ENCODE data around the gene ZNF70. TPM values are rescaled to one million over a fixed set of nuclear protein-coding genes. Genes with fewer than 3 reads are reported as not detected.

ZNF70 gene
- total RNA-seq, 1 donor from 2014 or later: 3.9 TPM

DNA sequence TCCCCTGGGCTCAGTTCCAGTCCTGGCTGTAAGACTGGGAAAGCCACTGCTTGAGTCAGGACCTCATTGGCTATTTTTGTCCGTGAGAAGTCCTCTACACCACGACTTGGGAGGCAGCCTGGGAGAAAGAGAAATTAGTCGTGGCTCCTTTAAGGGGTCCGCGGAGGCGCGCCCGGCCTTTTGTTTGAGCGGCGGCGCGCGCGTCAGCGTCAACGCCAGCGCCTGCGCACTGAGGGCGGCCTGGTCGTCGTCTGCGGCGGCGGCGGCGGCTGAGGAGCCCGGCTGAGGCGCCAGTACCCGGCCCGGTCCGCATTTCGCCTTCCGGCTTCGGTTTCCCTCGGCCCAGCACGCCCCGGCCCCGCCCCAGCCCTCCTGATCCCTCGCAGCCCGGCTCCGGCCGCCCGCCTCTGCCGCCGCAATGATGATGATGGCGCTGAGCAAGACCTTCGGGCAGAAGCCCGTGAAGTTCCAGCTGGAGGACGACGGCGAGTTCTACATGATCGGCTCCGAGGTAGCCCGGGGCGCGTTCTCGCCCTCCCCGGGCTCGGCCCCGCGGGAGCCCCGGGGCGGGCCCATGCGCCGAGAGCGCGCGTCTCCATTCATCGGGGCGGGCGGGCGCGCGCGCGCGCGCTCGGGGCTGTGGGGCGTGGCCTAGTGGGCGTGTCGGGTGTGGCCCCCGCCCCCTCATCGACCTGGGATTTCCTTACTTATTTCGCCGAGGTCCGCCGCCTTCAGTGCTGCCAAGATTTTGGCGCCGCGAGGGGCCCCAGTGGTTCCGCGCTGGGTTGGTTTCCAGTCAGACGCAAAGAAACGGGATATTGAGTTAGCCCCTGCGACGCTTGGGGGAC is 36.1 kb upstream of the ZNF70 start, which contains the start of gene SMARCB1:
Gene SMARCB1, plus strand, starts transcription at position 215 of the 848 bp plus-strand sequence. Its CDS starts 204 bp downstream, at position 419.
- Mint-ChIP-seq H3K4me3 (peak within 1 kb of the TSS; percentile 93), H3K27ac (peak within 1 kb of the TSS; percentile 99), H3K36me3 (peaks cover 7% of the 10 kb centered on the region), H3K9me3 (no peaks in the 10 kb centered on the region), H3K27me3 (ENCODE audit: insufficient read depth, low read depth) (no peaks in the 10 kb centered on the region), H3K4me1 (peaks cover 27% of the 10 kb centered on the region)
- Histone ChIP-seq H3K79me2 (ENCODE audit: low read depth) (peaks cover 47% of the 10 kb centered on the region), H3K27ac (peak within 1 kb of the TSS; percentile 97), H3F3A (ENCODE audit: low read depth) (peaks cover 16% of the 10 kb centered on the region), H3K36me3 (no peaks in the 10 kb centered on the region), H3K9me3 (ENCODE audit: low read depth) (no peaks in the 10 kb centered on the region), H3K4me1 (peaks cover 24% of the 10 kb centered on the region), H3K9ac (peak within 1 kb of the TSS; percentile 91), H4K20me1 (ENCODE audit: low read depth) (peaks cover 47% of the 10 kb centered on the region), H3K4me3 (peak within 1 kb of the TSS; percentile 78), H3K27me3 (no peaks in the 10 kb centered on the region), H3K4me2 (peak within 1 kb of the TSS; percentile 91), H2AFZ (replicated peaks) (peak within 1 kb of the TSS; percentile 77)
- TF ChIP-seq, protein P1, sequence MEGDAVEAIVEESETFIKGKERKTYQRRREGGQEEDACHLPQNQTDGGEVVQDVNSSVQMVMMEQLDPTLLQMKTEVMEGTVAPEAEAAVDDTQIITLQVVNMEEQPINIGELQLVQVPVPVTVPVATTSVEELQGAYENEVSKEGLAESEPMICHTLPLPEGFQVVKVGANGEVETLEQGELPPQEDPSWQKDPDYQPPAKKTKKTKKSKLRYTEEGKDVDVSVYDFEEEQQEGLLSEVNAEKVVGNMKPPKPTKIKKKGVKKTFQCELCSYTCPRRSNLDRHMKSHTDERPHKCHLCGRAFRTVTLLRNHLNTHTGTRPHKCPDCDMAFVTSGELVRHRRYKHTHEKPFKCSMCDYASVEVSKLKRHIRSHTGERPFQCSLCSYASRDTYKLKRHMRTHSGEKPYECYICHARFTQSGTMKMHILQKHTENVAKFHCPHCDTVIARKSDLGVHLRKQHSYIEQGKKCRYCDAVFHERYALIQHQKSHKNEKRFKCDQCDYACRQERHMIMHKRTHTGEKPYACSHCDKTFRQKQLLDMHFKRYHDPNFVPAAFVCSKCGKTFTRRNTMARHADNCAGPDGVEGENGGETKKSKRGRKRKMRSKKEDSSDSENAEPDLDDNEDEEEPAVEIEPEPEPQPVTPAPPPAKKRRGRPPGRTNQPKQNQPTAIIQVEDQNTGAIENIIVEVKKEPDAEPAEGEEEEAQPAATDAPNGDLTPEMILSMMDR (IDR thresholded peaks at IDR 0.05): no peak
- TF ChIP-seq EZH2 (IDR thresholded peaks at IDR 0.05) (no peak), EZH2phosphoT487 (IDR thresholded peaks at IDR 0.05) (no peak)
- DNase-seq (ENCODE audit: low spot score): peak; percentile 95

DNA sequence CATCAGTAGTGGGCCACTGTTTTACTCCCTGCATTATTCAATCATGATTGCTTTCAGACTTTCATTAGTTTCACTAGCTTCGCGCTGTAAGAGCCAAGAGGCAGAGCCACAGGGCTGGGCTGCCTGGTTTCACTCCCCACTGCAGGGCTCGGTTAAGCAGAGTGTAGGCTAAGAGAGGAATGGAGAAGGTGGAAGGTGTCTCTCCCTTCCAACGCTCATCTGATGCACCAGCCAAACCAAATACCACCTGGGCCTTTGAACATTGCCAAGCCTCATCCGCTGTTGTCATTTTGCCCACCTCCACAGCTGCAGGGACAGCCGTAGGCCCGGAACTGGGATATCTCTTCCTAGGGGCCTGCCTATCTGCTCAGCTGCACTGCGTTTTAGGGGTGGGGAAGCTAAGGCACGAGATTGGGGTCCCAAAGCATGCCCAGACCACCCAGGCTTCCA is 35.4 kb upstream of the ZNF70 start:
- no peaks in the 10 kb centered on the region for H3K27me3 ChIP-seq
- peak overlapping the region; percentile 97 for H3K27ac ChIP-seq
- H2AFZ ChIP-seq (replicated peaks): peak overlapping the region; percentile 77
- peak overlapping the region; percentile 91 for H3K4me2 ChIP-seq
- peaks cover 40% of the 10 kb centered on the region for H4K20me1 ChIP-seq (ENCODE audit: low read depth)
- peak overlapping the region; percentile 93 for H3K4me3 Mint-ChIP-seq
- H3K27me3 Mint-ChIP-seq (ENCODE audit: insufficient read depth, low read depth): peaks cover 1% of the 10 kb centered on the region
- H3K36me3 Mint-ChIP-seq: peaks cover 7% of the 10 kb centered on the region
- peak overlapping the region; percentile 78 for H3K4me3 ChIP-seq
- peaks cover 40% of the 10 kb centered on the region for H3K79me2 ChIP-seq (ENCODE audit: low read depth)
- peaks cover 31% of the 10 kb centered on the region for H3K4me1 Mint-ChIP-seq
- no peak overlapping the region for H3K9ac ChIP-seq
- H3K4me1 ChIP-seq: peaks cover 24% of the 10 kb centered on the region
- DNase-seq (ENCODE audit: low spot score): no peak
- no peaks in the 10 kb centered on the region for H3K9me3 Mint-ChIP-seq
- H3K27ac Mint-ChIP-seq: peak overlapping the region; percentile 99
- no peaks in the 10 kb centered on the region for H3K9me3 ChIP-seq (ENCODE audit: low read depth)
- no peaks in the 10 kb centered on the region for H3K36me3 ChIP-seq
- no peak for TF ChIP-seq EZH2phosphoT487 (IDR thresholded peaks at IDR 0.05)
- TF ChIP-seq EZH2 (IDR thresholded peaks at IDR 0.05): no peak
- TF ChIP-seq, protein P1 (IDR thresholded peaks at IDR 0.05): no peak
- H3F3A ChIP-seq (ENCODE audit: low read depth): peaks cover 16% of the 10 kb centered on the region

GRCh38 chr22:23784215-23784732 is 33.4 kb upstream of the ZNF70 start:
- H3K9me3 ChIP-seq (ENCODE audit: low read depth): no peaks in the 10 kb centered on the region
- H3K27me3 Mint-ChIP-seq (ENCODE audit: insufficient read depth, low read depth): peaks cover 4% of the 10 kb centered on the region
- H3K27me3 ChIP-seq: no peaks in the 10 kb centered on the region
- H3K79me2 ChIP-seq (ENCODE audit: low read depth): peaks cover 20% of the 10 kb centered on the region
- H4K20me1 ChIP-seq (ENCODE audit: low read depth): peaks cover 20% of the 10 kb centered on the region
- peaks cover 21% of the 10 kb centered on the region for H3K4me1 ChIP-seq
- H3K36me3 Mint-ChIP-seq: peaks cover under 1% of the 10 kb centered on the region
- H3K9me3 Mint-ChIP-seq: no peaks in the 10 kb centered on the region
- H2AFZ ChIP-seq (replicated peaks): no peak overlapping the region
- no peak for DNase-seq (ENCODE audit: low spot score)
- H3K27ac ChIP-seq: no peak overlapping the region
- no peak overlapping the region for H3K4me3 Mint-ChIP-seq
- no peak overlapping the region for H3K4me2 ChIP-seq
- H3F3A ChIP-seq (ENCODE audit: low read depth): peaks cover 16% of the 10 kb centered on the region
- no peak for TF ChIP-seq EZH2 (IDR thresholded peaks at IDR 0.05)
- no peak for TF ChIP-seq EZH2phosphoT487 (IDR thresholded peaks at IDR 0.05)
- TF ChIP-seq, protein P1 (IDR thresholded peaks at IDR 0.05): no peak
- H3K4me3 ChIP-seq: no peak overlapping the region
- H3K9ac ChIP-seq: no peak overlapping the region
- H3K36me3 ChIP-seq: no peaks in the 10 kb centered on the region
- peaks cover 26% of the 10 kb centered on the region for H3K4me1 Mint-ChIP-seq
- no peak overlapping the region for H3K27ac Mint-ChIP-seq

All from neural progenitor cell (in vitro differentiated cells).